ENCODE data around the gene SLC26A9.

GRCh38 chr1:205927676-205928075 is 15.6 kb downstream of the SLC26A9 start:
- TF ChIP-seq CTCF (IDR thresholded peaks at IDR 0.05) (no peak), CREB1 (CRISPR knock-in tag; IDR thresholded peaks at IDR 0.05) (no peak), E2F5 (CRISPR knock-in tag; IDR thresholded peaks at IDR 0.05) (no peak), JAZF1 (CRISPR knock-in tag; IDR thresholded peaks at IDR 0.05) (no peak), ZBTB43 (CRISPR knock-in tag; IDR thresholded peaks at IDR 0.05) (no peak), ZSCAN18 (CRISPR knock-in tag; IDR thresholded peaks at IDR 0.05) (no peak), TEAD4 (CRISPR knock-in tag; IDR thresholded peaks at IDR 0.05) (no peak), IRF1 (CRISPR knock-in tag; IDR thresholded peaks at IDR 0.05) (no peak), MAX (CRISPR knock-in tag; IDR thresholded peaks at IDR 0.05) (no peak), NR2C2 (CRISPR knock-in tag; IDR thresholded peaks at IDR 0.05) (no peak), ATF1 (CRISPR knock-in tag; IDR thresholded peaks at IDR 0.05) (no peak)
- TF ChIP-seq, protein P1, sequence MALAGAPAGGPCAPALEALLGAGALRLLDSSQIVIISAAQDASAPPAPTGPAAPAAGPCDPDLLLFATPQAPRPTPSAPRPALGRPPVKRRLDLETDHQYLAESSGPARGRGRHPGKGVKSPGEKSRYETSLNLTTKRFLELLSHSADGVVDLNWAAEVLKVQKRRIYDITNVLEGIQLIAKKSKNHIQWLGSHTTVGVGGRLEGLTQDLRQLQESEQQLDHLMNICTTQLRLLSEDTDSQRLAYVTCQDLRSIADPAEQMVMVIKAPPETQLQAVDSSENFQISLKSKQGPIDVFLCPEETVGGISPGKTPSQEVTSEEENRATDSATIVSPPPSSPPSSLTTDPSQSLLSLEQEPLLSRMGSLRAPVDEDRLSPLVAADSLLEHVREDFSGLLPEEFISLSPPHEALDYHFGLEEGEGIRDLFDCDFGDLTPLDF (CRISPR knock-in tag; IDR thresholded peaks at IDR 0.05) = no peak
- TF ChIP-seq, protein P2, sequence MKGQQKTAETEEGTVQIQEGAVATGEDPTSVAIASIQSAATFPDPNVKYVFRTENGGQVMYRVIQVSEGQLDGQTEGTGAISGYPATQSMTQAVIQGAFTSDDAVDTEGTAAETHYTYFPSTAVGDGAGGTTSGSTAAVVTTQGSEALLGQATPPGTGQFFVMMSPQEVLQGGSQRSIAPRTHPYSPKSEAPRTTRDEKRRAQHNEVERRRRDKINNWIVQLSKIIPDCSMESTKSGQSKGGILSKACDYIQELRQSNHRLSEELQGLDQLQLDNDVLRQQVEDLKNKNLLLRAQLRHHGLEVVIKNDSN (CRISPR knock-in tag; IDR thresholded peaks at IDR 0.05) = no peak
